Activated T-cell treated with anti-CD3 and anti-CD28 coated beads for 1 hour (primary cell): ENCODE results near the gene PRAF2.

Experiments used
- DNase-seq: peaks from one replicate; pipeline ENCODE4 v3.0.0-alpha.2; 2020; ENCODE audit warnings: low read depth

The PRAF2 gene

GRCh38 chrX:49042581-49043219 lies 31.1 kb downstream of the PRAF2 start:
- no peak for DNase-seq

DNA sequence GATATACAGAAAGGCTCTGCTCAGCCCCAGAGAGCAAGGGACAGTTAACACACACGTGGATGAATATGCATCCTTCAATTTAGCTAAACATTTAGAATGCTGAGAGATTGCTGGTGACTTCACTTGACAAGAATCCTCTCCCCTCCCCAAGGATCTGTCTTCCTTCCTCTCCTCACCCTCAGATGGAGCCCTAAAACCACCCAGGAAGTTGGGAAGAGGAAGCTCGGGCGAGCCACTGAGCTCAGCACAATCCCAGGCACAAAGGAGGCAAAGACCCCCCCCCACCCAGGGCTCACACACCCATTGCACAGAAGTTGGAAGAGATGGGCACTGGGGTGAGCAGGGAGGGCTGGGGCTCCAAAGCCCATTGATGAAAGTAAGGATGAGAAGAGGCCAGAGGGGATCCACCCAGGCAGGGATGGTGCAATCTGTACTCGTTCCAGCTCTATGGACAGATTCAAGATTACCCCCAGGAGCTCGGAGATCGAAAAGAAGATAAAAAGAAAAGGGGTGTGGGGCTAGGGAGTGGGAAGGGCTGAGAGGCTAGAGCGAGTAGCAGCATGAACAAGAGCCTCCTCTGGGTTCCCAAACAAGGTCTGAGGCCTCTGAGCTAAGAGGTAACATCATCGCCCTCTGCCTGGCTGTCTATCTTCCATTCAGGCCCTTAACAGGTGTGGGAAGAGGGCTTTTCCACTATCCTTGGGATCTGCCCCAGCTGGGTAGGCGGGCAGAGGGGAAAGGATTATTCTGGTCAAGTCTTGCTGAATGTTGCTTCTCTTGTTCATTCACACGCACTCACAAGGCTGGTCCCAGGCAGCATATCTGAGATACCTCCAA lies 31.8 kb downstream of the PRAF2 start:
- DNase-seq, result no peak

DNA sequence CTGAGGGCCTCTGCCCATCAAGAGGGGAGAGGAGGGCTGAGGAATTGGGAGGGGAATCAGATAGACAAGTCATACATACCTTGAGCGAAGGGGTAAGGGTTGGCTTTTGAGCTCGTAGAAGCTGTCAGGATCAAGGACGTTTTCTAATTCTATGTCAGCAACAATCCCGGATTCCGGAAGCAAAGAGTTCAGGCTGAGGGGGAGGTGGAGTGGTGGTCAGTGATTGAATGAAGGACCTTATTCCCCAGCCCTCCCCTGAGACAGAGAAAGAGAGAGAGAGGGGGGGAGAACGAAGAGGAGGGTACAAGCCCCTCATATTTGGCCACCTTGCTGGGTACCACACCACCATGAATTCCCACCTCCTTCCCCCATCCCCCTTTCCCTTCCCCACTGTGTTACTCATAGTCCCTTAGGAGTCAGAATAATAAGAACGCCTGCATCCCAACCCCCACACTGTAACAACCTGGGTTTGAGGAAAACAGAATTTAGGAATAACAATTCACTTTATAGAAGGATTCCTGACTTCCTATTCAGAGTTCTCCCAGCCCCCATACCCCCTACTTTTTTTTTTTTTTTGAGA lies 33.3 kb downstream of the PRAF2 start:
- no peak for DNase-seq

DNA sequence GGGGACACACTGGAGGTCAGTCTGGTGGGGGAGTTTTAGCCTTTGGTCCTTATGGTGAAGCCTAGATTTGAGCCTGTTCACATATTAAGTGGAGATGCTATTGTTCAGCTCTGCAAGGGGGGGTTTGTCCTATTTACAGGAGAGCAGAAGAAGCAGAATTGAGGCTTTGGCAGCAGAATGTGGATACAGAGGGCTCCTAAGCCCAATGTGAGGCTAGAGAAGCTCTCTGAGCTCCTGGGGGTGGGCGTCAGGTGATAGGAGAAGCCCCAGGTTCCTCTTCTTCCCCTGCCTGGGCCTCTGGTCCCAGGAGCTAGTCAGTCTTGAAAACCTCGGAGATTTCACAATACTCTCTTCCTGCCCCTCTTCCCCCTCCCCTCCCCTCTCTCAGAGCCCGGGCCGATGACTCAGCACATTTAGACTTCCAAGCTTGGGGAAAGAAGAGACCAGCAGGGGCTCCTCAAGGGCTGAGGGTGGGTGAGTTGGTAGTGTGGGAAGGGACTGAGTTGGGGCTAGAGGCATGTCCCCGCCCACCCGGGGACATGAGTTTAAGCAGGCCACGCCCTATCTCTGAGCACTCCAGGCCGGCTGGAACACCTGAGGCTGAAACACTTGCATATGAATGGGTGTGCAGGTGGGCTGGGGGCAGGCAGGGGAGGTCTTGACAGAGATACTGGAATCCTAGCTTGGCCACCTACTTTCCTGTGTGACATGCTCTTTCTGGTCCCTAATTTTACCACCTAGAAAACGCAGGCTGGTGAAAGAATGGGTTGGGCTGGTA lies 34.0 kb downstream of the PRAF2 start:
- DNase-seq, result peak; percentile 19

DNA sequence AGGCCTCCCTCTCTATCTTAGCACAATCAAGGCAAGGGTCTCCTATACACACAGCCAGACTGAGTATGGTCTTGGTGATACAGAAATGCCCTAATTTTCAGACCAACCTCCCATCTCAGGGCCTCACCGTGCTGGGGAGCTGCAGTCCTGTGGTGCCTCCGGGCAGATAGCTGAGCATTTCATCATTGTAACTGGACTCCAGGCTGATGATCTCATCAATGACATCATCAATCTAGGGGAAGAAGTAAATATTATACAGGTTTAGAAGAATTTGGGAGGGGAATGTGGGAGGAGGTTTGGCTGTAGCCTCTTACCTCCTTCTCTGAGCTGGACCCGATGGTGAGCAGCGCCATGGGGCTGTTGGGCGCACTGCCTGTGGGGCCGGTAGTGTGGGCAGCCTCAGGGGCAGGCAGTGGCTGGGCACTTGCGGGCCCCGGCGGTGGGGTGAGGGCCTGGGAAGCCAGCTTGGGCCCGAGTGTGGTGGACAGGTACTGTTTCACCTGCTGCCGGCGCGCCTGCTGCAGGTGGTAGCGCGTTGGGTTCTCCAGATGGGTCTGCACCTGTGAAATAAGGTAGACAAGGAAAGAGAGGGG lies 35.8 kb downstream of the PRAF2 start:
- DNase-seq, result no peak

DNA sequence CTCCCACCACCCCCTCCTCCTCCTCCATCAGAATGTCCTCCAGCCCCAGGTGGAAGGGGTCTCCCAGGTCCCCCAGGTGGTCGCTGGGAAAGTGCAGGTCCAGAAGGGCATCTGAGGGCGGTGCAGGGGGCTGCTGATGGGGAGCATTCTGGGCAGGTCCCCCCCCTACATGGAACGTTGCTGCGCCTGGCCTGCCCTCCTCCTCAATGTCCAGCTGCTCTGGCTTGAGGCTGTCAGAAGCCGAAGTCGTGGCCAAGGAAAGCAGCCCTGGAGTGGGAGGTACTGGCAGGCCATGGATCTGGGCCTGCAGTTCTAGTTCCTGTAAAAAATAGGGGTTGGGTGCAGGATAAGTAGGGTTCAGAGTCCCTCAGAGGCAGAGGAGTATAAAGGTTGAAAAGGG lies 43.5 kb downstream of the PRAF2 start:
- DNase-seq, result no peak

GRCh38 chrX:49029876-49030275 lies 43.9 kb downstream of the PRAF2 start:
- DNase-seq, result no peak
